ENCODE measurements around the gene LRRC45. TPM values are rescaled to one million over a fixed set of nuclear protein-coding genes. Genes with fewer than 3 reads are reported as not detected.

Gene LRRC45
- total and polyA plus RNA-seq, 12 donors = 1.2 to 24.5 (median 12.6) TPM

DNA sequence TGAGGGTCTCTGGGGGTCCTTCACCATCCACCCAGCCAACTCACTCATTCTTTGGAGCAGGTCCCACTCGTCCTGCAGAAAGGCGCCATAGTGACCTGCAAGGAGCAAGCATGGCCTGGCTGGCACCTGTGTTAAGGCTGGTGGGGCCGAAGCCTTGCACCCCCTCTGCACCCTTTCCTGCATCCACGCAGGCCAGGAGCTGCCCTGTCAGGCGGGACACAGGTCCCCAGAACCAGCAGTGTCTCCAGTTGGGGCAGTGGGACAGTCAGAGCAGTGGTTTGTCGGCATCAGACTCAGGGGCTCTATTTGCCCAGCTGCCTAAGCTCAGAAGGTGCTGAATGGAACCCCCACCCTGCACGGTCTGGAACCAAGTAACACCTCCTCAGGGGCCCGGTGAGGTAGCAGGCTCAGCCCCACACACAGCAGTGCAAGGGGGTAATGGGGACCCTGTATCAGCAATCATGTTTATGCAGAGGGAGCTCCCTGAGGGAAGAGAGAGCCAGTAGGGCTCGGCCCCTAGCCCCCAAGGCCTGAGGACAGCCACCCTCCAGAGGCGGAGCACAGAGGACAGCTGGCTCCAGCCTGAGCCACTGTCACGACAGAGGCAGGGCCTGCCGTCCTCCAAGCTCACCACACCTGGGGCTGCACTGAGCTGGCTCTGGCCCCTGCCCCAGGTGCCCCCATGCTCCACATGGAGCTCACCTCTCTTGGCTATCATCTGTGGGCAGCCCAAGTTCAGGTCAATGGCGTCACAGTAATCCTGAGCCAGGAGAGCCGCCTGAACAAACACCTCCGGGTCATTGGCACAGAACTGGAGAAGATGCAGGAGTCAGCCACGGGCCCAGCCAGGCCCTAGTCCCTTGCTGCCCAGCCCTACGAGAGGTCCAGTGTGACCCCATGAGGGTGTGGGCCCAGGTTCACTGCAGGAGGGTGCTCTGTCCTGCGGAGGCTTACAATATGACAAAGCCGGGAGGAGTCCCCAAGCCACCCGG, 40.6 kb downstream of the LRRC45 start:
- intact Hi-C loops (cut with DNase I) = no loop called here
- WGBS, 4 donors = 78 to 89% (median 80%) methylated on average over 6 to 20 of the region's 20 CpGs
- Histone ChIP-seq H3K27ac (no peak overlapping the region), H3K4me3 (no peak overlapping the region), H3K9me3 (replicated peaks in 1 of 3) (no peaks in the 10 kb centered on the region), H3K36me3 (replicated peaks in 1 of 2) (peaks cover 0 to 38% of the 10 kb centered on the region in 2 donors), H3K27me3 (no peaks in the 10 kb centered on the region), H3K4me1 (replicated peaks in 1 of 2) (peaks cover 12 to 17% of the 10 kb centered on the region in 2 donors)
- no peak for DNase-seq
- TF ChIP-seq POLR2A (IDR thresholded peaks at IDR 0.05) = no peak

DNA sequence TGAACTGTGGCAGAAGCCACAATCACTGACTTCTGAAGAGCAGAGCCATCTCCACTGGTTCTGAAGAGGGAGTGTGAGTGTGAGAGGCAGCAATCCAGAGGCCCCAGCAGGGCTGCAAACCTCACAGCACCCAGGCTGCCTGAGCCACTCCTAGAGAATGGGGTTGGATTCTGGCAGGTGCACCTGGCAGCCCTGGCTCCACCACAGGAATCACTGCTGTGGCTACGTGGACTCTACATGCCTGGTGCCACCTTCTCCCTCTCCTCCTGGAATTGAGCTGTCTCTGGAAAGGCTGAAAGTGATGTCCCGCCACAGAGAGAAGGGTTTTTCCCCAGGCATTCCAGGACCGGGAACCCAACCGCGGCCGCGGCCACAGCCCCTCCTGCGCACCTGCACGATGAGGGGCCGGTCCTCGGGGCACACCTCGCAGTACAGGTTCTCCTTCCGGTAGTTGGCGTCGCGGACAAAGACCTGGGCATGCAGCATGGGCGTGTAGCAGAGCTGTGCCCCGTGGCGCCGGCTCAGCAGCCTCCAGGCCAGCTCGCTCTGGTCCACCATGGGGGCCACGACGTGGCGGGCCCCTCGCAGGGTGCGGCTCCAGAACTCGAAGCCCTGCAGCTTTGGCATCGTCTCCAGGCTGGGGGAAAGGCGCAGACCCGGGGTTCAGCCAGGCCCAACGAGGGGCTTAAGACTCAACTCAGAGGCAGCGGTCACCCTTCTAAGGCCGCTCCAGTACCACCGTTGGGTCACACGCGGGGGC, 41.5 kb downstream of the LRRC45 start:
- intact Hi-C loops (cut with DNase I) = no loop called here
- WGBS, 4 donors = 35 to 50% (median 41%) methylated on average over 16 to 36 of the region's 36 CpGs
- TF ChIP-seq, protein P1, sequence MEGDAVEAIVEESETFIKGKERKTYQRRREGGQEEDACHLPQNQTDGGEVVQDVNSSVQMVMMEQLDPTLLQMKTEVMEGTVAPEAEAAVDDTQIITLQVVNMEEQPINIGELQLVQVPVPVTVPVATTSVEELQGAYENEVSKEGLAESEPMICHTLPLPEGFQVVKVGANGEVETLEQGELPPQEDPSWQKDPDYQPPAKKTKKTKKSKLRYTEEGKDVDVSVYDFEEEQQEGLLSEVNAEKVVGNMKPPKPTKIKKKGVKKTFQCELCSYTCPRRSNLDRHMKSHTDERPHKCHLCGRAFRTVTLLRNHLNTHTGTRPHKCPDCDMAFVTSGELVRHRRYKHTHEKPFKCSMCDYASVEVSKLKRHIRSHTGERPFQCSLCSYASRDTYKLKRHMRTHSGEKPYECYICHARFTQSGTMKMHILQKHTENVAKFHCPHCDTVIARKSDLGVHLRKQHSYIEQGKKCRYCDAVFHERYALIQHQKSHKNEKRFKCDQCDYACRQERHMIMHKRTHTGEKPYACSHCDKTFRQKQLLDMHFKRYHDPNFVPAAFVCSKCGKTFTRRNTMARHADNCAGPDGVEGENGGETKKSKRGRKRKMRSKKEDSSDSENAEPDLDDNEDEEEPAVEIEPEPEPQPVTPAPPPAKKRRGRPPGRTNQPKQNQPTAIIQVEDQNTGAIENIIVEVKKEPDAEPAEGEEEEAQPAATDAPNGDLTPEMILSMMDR (IDR thresholded peaks at IDR 0.05) = no peak
- TF ChIP-seq POLR2A (IDR thresholded peaks at IDR 0.05) = no peak
- Histone ChIP-seq H3K4me3 (peak overlapping the region; percentile 3 to 58 (median 44)), H3K27me3 (no peaks in the 10 kb centered on the region), H3K9me3 (replicated peaks in 1 of 3) (no peaks in the 10 kb centered on the region), H3K27ac (peak overlapping the region in 1 of 5 donors; percentile 87), H3K4me1 (replicated peaks in 1 of 2) (peaks cover 12 to 17% of the 10 kb centered on the region in 2 donors), H3K36me3 (replicated peaks in 1 of 2) (peaks cover 0 to 29% of the 10 kb centered on the region in 2 donors)
- DNase-seq = no peak

DNA sequence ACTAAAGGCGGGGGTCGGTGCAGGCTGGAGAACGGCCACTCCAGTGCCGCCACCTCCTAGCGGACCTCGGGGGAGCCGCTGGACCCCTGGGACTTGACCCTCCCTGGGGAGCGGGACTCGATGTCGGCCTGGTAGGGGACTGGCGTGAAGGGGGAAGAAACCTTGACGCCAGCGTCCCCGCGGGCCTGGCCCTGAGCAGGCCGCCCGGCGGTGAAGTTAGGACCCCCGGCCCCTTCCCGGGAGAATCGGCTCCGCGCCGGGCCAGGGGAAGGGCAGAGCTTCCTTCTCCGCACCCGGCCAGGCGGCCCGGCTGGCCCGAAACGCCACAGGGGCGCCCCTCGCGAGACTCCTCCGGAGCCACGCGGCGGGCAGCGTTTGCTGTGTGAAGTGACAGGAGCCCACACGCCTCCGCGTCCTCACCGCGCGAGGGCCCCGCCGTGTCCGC, 42.1 kb downstream of the LRRC45 start:
- WGBS, 4 donors = 1 to 4% (median 2%) methylated on average over 11 to 47 of the region's 47 CpGs; no CpG with 5 or more reads in 1 of the 4 donors
- Histone ChIP-seq H3K4me3 (peak overlapping the region; percentile 32 to 65 (median 57)), H3K36me3 (replicated peaks in 1 of 2) (peaks cover 0 to 23% of the 10 kb centered on the region in 2 donors), H3K4me1 (replicated peaks in 1 of 2) (peaks cover 12 to 17% of the 10 kb centered on the region in 2 donors), H3K9me3 (replicated peaks in 1 of 3) (no peaks in the 10 kb centered on the region), H3K27ac (peak overlapping the region in 3 of 5 donors; percentile 52 to 87 (median 52)), H3K27me3 (no peaks in the 10 kb centered on the region)
- no peak for TF ChIP-seq POLR2A (IDR thresholded peaks at IDR 0.05)
- TF ChIP-seq, protein P1 (IDR thresholded peaks at IDR 0.05) = no peak
- intact Hi-C loops (cut with DNase I) = no loop called here
- DNase-seq = peak in 1 of 7 donors; percentile 44

DNA sequence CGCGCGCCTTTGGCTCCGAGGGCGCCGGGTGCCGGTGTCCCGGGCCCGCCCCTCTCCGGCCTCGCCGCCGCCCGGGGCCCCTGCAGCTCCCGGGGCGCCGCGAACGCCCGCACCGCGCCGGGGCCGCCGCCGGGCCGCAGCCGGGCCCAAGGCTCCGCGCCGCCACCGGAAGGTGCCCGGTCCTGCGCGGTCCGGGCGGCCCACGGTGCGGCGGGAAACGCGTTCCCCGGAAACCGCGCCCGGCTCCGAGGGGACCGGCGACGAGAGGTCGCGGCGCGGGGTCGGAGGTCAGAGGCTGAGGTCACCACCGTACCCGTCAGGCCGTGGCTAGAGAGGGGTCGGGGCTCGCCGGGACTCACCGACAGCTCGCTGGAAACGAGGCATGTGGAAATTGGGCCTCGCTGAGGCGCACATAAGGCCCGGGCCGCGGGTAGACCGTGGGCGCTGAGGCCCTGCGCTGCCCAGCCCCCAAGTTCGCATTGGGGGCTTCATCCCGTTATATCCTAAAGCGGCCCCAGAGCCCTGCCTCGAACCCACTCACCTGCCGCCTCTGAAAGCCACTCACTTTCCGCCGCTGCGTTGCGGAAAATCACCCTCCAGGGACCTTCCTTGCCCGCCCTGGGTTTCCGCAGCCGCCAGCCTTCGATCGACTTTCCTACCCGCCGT, 42.7 kb downstream of the LRRC45 start, which contains the start of gene DUS1L:
DUS1L (minus strand) TSS at position 167 of the 666 bp plus-strand sequence. CDS start 745 bp downstream, outside the sequence.
- peak within 1 kb of the TSS; percentile 34 to 65 (median 57) for H3K4me3 ChIP-seq
- WGBS, 4 donors = 12 to 74% (median 32%) methylated on average over 8 to 88 of the region's 88 CpGs
- DNase-seq = peak; percentile 47 to 72 (median 58)
- peak within 1 kb of the TSS in 4 of 5 donors; percentile 52 to 87 (median 80) for H3K27ac ChIP-seq
- peaks cover 12 to 17% of the 10 kb centered on the region in 2 donors for H3K4me1 ChIP-seq (replicated peaks in 1 of 2)
- TF ChIP-seq, protein P1 (IDR thresholded peaks at IDR 0.05) = peak in 1 of 6 experiments; percentile 21
- peak; percentile 28 to 84 for TF ChIP-seq POLR2A (IDR thresholded peaks at IDR 0.05)
- peaks cover 0 to 17% of the 10 kb centered on the region in 2 donors for H3K36me3 ChIP-seq (replicated peaks in 1 of 2)
- H3K27me3 ChIP-seq = no peaks in the 10 kb centered on the region
- no peaks in the 10 kb centered on the region for H3K9me3 ChIP-seq (replicated peaks in 1 of 3)
- intact Hi-C loops (cut with DNase I) = no loop called here

Data from adrenal gland (tissue), 12 donors.